K562 (cell line): ENCODE measurements around the gene PCBD1. TPM values are rescaled to one million over a fixed set of nuclear protein-coding genes. Genes with fewer than 3 reads are reported as not detected.

Source experiments
- ARHGAP35 ChIP-seq: fragments of 450-650 bp; IDR thresholded peaks from 2 replicates; pipeline ENCODE4 v1.6.1; 2018; ENCODE audit not compliant: partially characterized antibody
- ATF2 ChIP-seq: sonication (generic); formaldehyde crosslinking; IDR thresholded peaks from 2 replicates; pipeline ENCODE4 v1.8.1; 2022; ENCODE audit warnings: missing genetic modification reagents
- ATF6 ChIP-seq: sonication (generic); formaldehyde crosslinking; IDR thresholded peaks from 2 replicates; pipeline ENCODE4 v1.4.0; 2020; ENCODE audit warnings: mild to moderate bottlenecking, missing genetic modification reagents
- CBFA2T3 ChIP-seq: fragments of 450-650 bp; IDR thresholded peaks from 2 replicates; pipeline ENCODE4 v1.6.1; 2017
- ELK1 ChIP-seq: sonication (generic); formaldehyde crosslinking; IDR thresholded peaks from 2 replicates; pipeline ENCODE4 v1.8.1; 2022; ENCODE audit warnings: missing genetic modification reagents
- FOXK2 ChIP-seq, 2 experiments: fragments of 450-650 bp; IDR thresholded peaks in 1 of 2; conservative IDR thresholded peaks in 1 of 2; 2 replicates each; pipeline ENCODE4 v1.6.1; 2016; ENCODE audit warnings: low read depth in 2 of 2, mild to moderate bottlenecking in 1 of 2
- FOXM1 ChIP-seq, 2 experiments: fragments of 450-650 bp in 1 of 2; sonication (generic) in 1 of 2; formaldehyde crosslinking in 1 of 2; IDR thresholded peaks; 2 replicates each; pipeline versions ENCODE4 v1.6.1 to v1.9.0; 2017 to 2022; ENCODE audit warnings: low read depth in 2 of 2, mild to moderate bottlenecking in 2 of 2, missing genetic modification reagents in 1 of 2, moderate library complexity in 1 of 2
- MCM3 ChIP-seq: fragments of 450-650 bp; IDR thresholded peaks from 2 replicates; pipeline ENCODE4 v1.6.1; 2016
- NRF1 ChIP-seq, 2 experiments: fragments of 450-650 bp; IDR thresholded peaks in 1 of 2; conservative IDR thresholded peaks in 1 of 2; 2 replicates each; pipeline ENCODE4 v1.6.1; 2014; ENCODE audit warnings: mild to moderate bottlenecking in 2 of 2
- PKNOX1 ChIP-seq: fragments of 450-650 bp; IDR thresholded peaks from 2 replicates; pipeline ENCODE4 v1.6.1; 2016
- RCOR1 ChIP-seq, 2 experiments: IDR thresholded peaks; 2 replicates each; pipeline ENCODE4 v1.6.1; 2012; ENCODE audit warnings: low read depth in 2 of 2, low read length in 2 of 2, borderline replicate concordance in 1 of 2, improper control_type of control experiment in 1 of 2
- SRF ChIP-seq, 2 experiments: fragments of 250-450, 450-650 bp in 1 of 2; sonication (Bioruptor Pico) in 1 of 2; sonication (generic) in 1 of 2; formaldehyde crosslinking; IDR thresholded peaks; 2 replicates each; pipeline versions ENCODE4 v1.5.0 to v1.5.1; 2020 to 2022; ENCODE audit warnings: mild to moderate bottlenecking in 1 of 2, missing genetic modification reagents in 1 of 2
- TFAP4 ChIP-seq: sonication (generic); formaldehyde crosslinking; IDR thresholded peaks from 2 replicates; pipeline ENCODE4 v1.8.0; 2022; ENCODE audit warnings: missing genetic modification reagents, mild to moderate bottlenecking, moderate library complexity, borderline replicate concordance
- ZBTB34 ChIP-seq: fragments of 250-450 bp; sonication (Bioruptor Pico); IDR thresholded peaks from 2 replicates; pipeline ENCODE4 v1.8.0; 2021; ENCODE audit warnings: mild to moderate bottlenecking, moderate library complexity
- ZHX1 ChIP-seq: fragments of 150-350 bp; conservative IDR thresholded peaks from 2 replicates; pipeline ENCODE4 v1.6.1; 2014; ENCODE audit warnings: low read length
- polyA plus RNA-seq, 8 experiments: library from polyadenylated mRNA; depleted of rRNA in 4 of 8; stranded (reverse) in 5 of 8; unstranded in 3 of 8; fragments of >200 nt; fragmentation: Nextera tagmentation in 2 of 8; fragmentation: Illumina TruSeq in 1 of 8; extraction: Ambion mirVana in 2 of 8; extraction: Trizol in 1 of 8; gene quantifications; 2 replicates each; pipeline versions ENCODE4 v1.2.1 to v1.2.3, GENCODE V29; 2011 to 2014; ENCODE audit warnings: inconsistent platforms in 1 of 8, missing spikeins in 1 of 8
- total RNA-seq, 7 experiments: library from RNA; depleted of rRNA in 6 of 7; stranded (reverse); fragments of >200 nt in 6 of 7; fragmentation: Illumina TruSeq in 2 of 7; extraction: Trizol in 2 of 7; gene quantifications; 2 replicates each; pipeline versions ENCODE4 v1.2.1 to v1.2.3, GENCODE V29; 2011 to 2021; ENCODE audit warnings: low replicate concordance in 1 of 7

Gene PCBD1
- total and polyA plus RNA-seq, 9 of the 15 experiments (the other 6 are each of a cell fraction or from before 2014, with no cell fraction given): 14.6 to 109 (median 57.0) TPM

- no peak for TF ChIP-seq ZBTB34 (CRISPR knock-in tag)
- peak; percentile 73 for TF ChIP-seq CBFA2T3
- no peak for TF ChIP-seq ARHGAP35
- peak; percentile 53; the same call in 1 of the 2 replicates for TF ChIP-seq ATF2 (CRISPR knock-in tag)
- 0 out of 2 replicates have a peak, but pooled peaks have one; percentile 71 for TF ChIP-seq ELK1 (CRISPR knock-in tag)
- TF ChIP-seq TFAP4 (CRISPR knock-in tag): peak; percentile 69; the same call in 1 of the 2 replicates
- no peak for TF ChIP-seq MCM3
- TF ChIP-seq NRF1 (conservative IDR thresholded peaks at IDR 0.05 in 1 of 2, IDR thresholded peaks at IDR 0.05 in 1 of 2): 0 out of 4 replicates have a peak, but pooled peaks of 1 of the 2 experiments have one; percentile 15
- TF ChIP-seq FOXK2 (conservative IDR thresholded peaks at IDR 0.05 in 1 of 2, IDR thresholded peaks at IDR 0.05 in 1 of 2; ENCODE audit: low read depth in 2 of 2): no peak
- TF ChIP-seq SRF (CRISPR knock-in tag; IDR thresholded peaks at IDR 0.05): no peak
- peak in 1 of 2 experiments; percentile 62; a peak in 2 of 4 replicates for TF ChIP-seq RCOR1 (IDR thresholded peaks at IDR 0.05; ENCODE audit: borderline replicate concordance in 1 of 2, low read depth in 2 of 2, low read length in 2 of 2)
- TF ChIP-seq FOXM1 (IDR thresholded peaks at IDR 0.05; ENCODE audit: low read depth): no peak
- TF ChIP-seq FOXM1 (CRISPR knock-in tag; IDR thresholded peaks at IDR 0.05; ENCODE audit: low read depth): no peak
- TF ChIP-seq ZHX1: no peak
- no peak for TF ChIP-seq ATF6
- TF ChIP-seq PKNOX1: peak; percentile 79
Measured at GRCh38 chr10:70890917-70891431, 2.6 kb upstream of the PCBD1 start (continued).
